Gastroesophageal sphincter (tissue), 4 donors: ENCODE data around the gene C20orf141. TPM values are rescaled to one million over a fixed set of nuclear protein-coding genes. Genes with fewer than 3 reads are reported as not detected.

Experiments used
- ATAC-seq: fragments of 150-250 bp; one replicate; pipeline ENCODE4 v1.9.1; 2016; ENCODE audit warnings: mild to moderate bottlenecking, moderate library complexity
- H3K27ac ChIP-seq, 4 donors: fragments of 200-600 bp; sonication (generic) in 3 of 4; 1 replicate in 3 of 4; 2 replicates in 1 of 4; pipeline ENCODE4 v1.5.1; 2016 to 2019
- H3K27me3 ChIP-seq: fragments of 200-600 bp; sonication (generic); one replicate; pipeline ENCODE4 v1.5.1; 2019
- H3K36me3 ChIP-seq, 2 donors: fragments of 200-600 bp; sonication (generic); one replicate each; pipeline ENCODE4 v1.5.1; 2019; ENCODE audit warnings: control low read depth in 1 of 2
- H3K4me1 ChIP-seq, 3 donors: fragments of 200-600 bp; sonication (generic); 1 replicate in 2 of 3; 2 replicates in 1 of 3; pipeline ENCODE4 v1.5.1; 2016 to 2019; ENCODE audit warnings: control low read depth in 2 of 3
- H3K4me3 ChIP-seq, 2 donors: fragments of 200-600 bp; sonication (generic); one replicate each; pipeline ENCODE4 v1.5.1; 2019; ENCODE audit warnings: mild to moderate bottlenecking in 1 of 2, moderate library complexity in 1 of 2
- H3K9me3 ChIP-seq, 3 donors: fragments of 200-600 bp; sonication (generic); one replicate each; pipeline ENCODE4 v1.5.1; 2017 to 2019; ENCODE audit warnings: control low read depth in 2 of 3
- EP300 ChIP-seq: sonication (generic); formaldehyde crosslinking; IDR thresholded peaks from one replicate; pipeline ENCODE4 v1.6.1; 2017; ENCODE audit warnings: antibody characterized with exemption, mild to moderate bottlenecking
- POLR2A ChIP-seq, 2 donors: fragments of 450-650 bp; IDR thresholded peaks; one replicate each; pipeline ENCODE4 v1.6.1; 2017; ENCODE audit warnings: antibody characterized with exemption in 2 of 2, mild to moderate bottlenecking in 2 of 2, moderate library complexity in 1 of 2
- POLR2AphosphoS5 ChIP-seq: sonication (generic); formaldehyde crosslinking; IDR thresholded peaks from one replicate; pipeline ENCODE4 v1.6.1; 2017; ENCODE audit warnings: antibody characterized with exemption
- WGBS, 2 donors: methylation state at CpG; one replicate each; pipeline ENCODE4 v1.1.5; 2018; ENCODE audit warnings: low coverage in 1 of 2; 5-methylcytosine and 5-hydroxymethylcytosine counted together
- total RNA-seq, 4 donors: library from RNA; depleted of rRNA; stranded (reverse); fragments of >200 nt; gene quantifications; one replicate each; pipeline ENCODE4 v1.1.0, GENCODE V29; 2016
- TF ChIP-seq, protein P1 (sequence below), 4 experiments: fragments of 200-600 bp in 2 of 4; fragments of 450-650 bp in 2 of 4; sonication (generic) in 1 of 4; IDR thresholded peaks; one replicate each; pipeline ENCODE4 v1.5.1; 2017 to 2019; ENCODE audit warnings: antibody characterized with exemption in 4 of 4, mild to moderate bottlenecking in 2 of 4, moderate library complexity in 2 of 4

The C20orf141 gene
- total RNA-seq, 4 donors from 2014 or later = not detected

DNA sequence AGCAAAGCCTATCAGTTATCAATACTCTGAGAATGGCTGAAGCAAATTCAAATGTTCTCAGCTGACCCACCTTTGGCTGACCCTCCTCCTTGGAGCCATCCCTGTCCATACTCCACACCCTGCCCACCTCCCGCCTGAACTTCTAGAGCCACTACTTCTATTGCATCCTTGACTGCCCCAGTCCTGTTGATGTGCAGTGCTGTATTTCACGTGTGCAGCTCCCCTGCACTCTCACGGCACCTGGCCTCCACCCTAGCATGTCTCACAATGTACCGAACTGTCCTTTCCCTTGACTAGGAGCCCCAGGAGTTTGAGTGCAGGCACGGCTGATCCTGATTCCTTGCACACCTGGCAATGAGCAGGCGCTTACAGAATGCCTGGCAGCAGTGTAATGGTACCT lies 21.3 kb upstream of the C20orf141 start:
- Histone ChIP-seq H3K27ac (no peak overlapping the region), H3K9me3 (no peaks in the 10 kb centered on the region), H3K4me1 (no peaks in the 10 kb centered on the region), H3K27me3 (peaks cover 78% of the 10 kb centered on the region), H3K36me3 (no peaks in the 10 kb centered on the region), H3K4me3 (no peak overlapping the region)
- no peak for ATAC-seq
- TF ChIP-seq POLR2A (IDR thresholded peaks at IDR 0.05) = no peak
- TF ChIP-seq EP300 = no peak
- TF ChIP-seq, protein P1, sequence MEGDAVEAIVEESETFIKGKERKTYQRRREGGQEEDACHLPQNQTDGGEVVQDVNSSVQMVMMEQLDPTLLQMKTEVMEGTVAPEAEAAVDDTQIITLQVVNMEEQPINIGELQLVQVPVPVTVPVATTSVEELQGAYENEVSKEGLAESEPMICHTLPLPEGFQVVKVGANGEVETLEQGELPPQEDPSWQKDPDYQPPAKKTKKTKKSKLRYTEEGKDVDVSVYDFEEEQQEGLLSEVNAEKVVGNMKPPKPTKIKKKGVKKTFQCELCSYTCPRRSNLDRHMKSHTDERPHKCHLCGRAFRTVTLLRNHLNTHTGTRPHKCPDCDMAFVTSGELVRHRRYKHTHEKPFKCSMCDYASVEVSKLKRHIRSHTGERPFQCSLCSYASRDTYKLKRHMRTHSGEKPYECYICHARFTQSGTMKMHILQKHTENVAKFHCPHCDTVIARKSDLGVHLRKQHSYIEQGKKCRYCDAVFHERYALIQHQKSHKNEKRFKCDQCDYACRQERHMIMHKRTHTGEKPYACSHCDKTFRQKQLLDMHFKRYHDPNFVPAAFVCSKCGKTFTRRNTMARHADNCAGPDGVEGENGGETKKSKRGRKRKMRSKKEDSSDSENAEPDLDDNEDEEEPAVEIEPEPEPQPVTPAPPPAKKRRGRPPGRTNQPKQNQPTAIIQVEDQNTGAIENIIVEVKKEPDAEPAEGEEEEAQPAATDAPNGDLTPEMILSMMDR (IDR thresholded peaks at IDR 0.05) = no peak
- no peak for TF ChIP-seq POLR2AphosphoS5
- WGBS, 2 donors = 70 to 90% methylated on average over 2 of the region's 6 CpGs

DNA sequence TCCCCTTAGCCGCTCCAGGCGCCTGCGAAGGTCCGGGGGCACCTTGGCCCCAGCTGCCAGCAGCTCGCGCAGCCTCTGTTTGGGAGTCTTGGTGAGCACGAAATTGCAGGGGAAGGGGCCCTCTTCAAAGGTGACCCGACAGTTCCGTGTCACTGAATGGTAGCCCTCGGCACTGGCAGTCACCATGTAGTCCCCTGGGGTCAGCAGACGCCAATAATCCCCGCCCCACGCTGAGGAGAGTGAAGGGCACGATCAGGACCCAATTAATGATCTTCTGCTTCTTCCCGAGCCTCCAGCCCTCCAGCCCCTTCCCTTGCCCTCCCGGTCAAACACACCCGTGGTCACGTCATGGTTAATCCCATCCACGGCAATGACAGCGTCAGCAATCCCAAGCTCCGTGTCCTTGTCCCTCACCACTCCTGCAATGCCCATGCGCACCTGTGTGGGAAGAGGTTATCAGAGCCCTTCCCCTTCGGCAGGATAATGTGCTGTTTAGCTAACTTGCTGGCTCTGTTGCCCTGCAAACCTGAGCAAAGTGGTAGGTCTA lies 20.5 kb upstream of the C20orf141 start:
- 79 to 81% methylated on average over 7 to 10 of the region's 23 CpGs for WGBS, 2 donors
- Histone ChIP-seq H3K4me3 (no peak overlapping the region), H3K27ac (no peak overlapping the region), H3K36me3 (no peaks in the 10 kb centered on the region), H3K9me3 (no peaks in the 10 kb centered on the region), H3K27me3 (peaks cover 78% of the 10 kb centered on the region), H3K4me1 (peaks cover 0 to 5% (median 0%) of the 10 kb centered on the region in 3 donors)
- TF ChIP-seq POLR2A (IDR thresholded peaks at IDR 0.05) (no peak), POLR2AphosphoS5 (no peak)
- ATAC-seq = no peak

DNA sequence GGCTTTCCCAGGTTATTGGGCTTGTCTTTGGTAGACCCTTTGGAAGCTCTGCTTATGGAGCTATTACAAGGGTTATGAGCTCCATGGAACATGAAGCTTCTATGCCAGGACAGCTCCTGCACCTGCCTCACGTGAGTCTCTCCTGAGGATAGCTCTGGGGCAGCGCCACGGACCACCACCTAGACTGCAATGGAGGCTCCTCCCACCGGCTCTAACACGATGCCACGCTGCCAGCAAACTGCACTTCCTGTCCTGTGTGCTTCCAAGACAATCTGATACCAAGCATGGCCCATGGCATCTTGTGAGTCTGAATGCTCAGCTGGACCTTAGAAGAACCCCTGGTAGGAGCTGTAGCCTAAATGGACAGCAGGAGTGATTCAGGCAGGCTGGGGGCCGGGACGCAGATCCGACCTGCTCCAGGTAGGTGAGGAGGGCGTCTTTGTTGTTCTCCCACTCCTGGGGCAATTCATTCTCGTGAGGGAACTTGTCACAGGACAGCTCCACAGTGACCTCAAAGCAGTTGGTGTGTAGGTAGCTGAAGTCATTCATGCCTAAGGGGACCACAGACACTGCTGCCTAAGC lies 19.8 kb upstream of the C20orf141 start:
- no peak for ATAC-seq
- Histone ChIP-seq H3K27me3 (peaks cover 79% of the 10 kb centered on the region), H3K4me3 (no peak overlapping the region), H3K9me3 (no peaks in the 10 kb centered on the region), H3K4me1 (peaks cover 0 to 11% (median 2%) of the 10 kb centered on the region in 3 donors), H3K27ac (no peak overlapping the region), H3K36me3 (no peaks in the 10 kb centered on the region)
- 80% methylated on average over 1 of the region's 11 CpGs; no CpG with 5 or more reads in 1 of the 2 donors for WGBS, 2 donors
- TF ChIP-seq, protein P1 (IDR thresholded peaks at IDR 0.05) = no peak
- TF ChIP-seq EP300 = no peak
- no peak for TF ChIP-seq POLR2AphosphoS5
- no peak for TF ChIP-seq POLR2A (IDR thresholded peaks at IDR 0.05)

DNA sequence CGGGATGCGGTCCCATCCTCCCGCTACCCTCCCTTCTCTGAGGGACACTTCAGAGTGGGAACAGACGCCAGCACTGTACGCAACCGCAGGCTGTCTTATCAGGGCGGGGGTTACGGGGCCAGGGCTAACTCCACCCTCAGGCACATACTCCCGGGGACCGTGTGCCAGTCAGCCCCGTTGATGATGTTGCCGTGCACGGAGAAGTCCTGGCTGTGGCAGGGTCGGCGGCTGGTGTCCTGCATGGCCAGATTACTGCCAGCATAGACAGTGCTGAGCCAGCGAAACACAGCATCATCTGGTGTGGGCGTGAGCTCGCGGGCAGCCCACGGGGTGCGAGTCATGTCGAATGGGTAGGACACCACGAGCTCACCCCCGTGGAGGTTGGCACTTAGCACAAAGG lies 19.3 kb upstream of the C20orf141 start:
- Histone ChIP-seq H3K4me1 (peaks cover 0 to 16% (median 6%) of the 10 kb centered on the region in 3 donors), H3K4me3 (no peak overlapping the region), H3K9me3 (no peaks in the 10 kb centered on the region), H3K27ac (no peak overlapping the region), H3K27me3 (peaks cover 83% of the 10 kb centered on the region), H3K36me3 (no peaks in the 10 kb centered on the region)
- TF ChIP-seq EP300 (no peak), POLR2A (IDR thresholded peaks at IDR 0.05) (no peak), POLR2AphosphoS5 (no peak)
- TF ChIP-seq, protein P1 (IDR thresholded peaks at IDR 0.05) = no peak
- ATAC-seq = no peak
- WGBS, 2 donors = 81% methylated on average over 4 of the region's 24 CpGs; no CpG with 5 or more reads in 1 of the 2 donors

DNA sequence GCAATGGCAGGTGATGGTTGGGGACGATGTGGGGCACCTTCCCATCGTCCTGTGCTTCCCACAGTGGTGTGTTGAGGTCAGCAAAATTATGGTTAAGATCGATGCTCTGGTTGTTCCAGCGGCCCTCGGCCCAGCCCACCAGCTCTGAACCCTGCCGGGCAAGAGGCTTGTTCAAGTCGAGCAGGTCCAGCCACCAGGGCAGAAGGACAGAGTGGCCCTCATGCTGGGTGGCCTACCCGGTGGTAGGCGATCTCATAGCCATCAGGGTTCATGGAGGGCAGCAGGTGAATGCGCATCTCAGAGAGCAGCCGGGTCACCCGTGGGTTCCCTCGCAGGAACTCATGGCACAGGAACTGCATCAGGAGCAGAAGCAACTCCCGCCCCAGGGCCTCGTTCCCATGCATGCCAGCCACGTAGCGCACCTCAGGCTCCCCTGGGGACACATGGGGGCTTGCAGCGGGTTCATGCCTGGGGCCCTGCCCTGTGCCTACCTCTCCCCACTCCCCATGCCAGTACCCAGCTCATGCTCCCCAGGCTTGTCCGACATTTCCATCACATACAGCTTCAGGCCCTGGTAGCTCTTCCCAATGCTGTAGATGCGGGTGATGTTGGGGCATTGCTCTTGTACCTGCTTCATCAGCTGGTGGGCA lies 18.7 kb upstream of the C20orf141 start:
- H3K36me3 ChIP-seq = no peaks in the 10 kb centered on the region
- TF ChIP-seq EP300 (no peak), POLR2AphosphoS5 (no peak)
- TF ChIP-seq, protein P1 (IDR thresholded peaks at IDR 0.05) = no peak
- peaks cover 90% of the 10 kb centered on the region for H3K27me3 ChIP-seq
- H3K4me1 ChIP-seq = peaks cover 0 to 23% (median 7%) of the 10 kb centered on the region in 3 donors
- 100% methylated on average over 1 of the region's 20 CpGs; no CpG with 5 or more reads in 1 of the 2 donors for WGBS, 2 donors
- no peak for ATAC-seq
- no peak overlapping the region for H3K4me3 ChIP-seq
- no peak overlapping the region for H3K27ac ChIP-seq
- H3K9me3 ChIP-seq = no peaks in the 10 kb centered on the region
